WTC11 (cell line): ENCODE measurements around the gene ZNF607.

Source experiments
- CREB1 ChIP-seq: sonication (generic); formaldehyde crosslinking; IDR thresholded peaks from 2 replicates; pipeline ENCODE4 v1.8.0; 2023; ENCODE audit warnings: mild to moderate bottlenecking, missing genetic modification reagents
- ZNF138 ChIP-seq: sonication (generic); formaldehyde crosslinking; conservative IDR thresholded peaks from 2 replicates; pipeline ENCODE4 v1.8.1; 2022; ENCODE audit warnings: mild to moderate bottlenecking, moderate library complexity, missing genetic modification reagents
- TF ChIP-seq, protein P1 (sequence below): fragments of 200-600 bp; IDR thresholded peaks from 2 replicates; pipeline ENCODE4 v1.8.0; 2022; ENCODE audit warnings: antibody characterized with exemption

DNA sequence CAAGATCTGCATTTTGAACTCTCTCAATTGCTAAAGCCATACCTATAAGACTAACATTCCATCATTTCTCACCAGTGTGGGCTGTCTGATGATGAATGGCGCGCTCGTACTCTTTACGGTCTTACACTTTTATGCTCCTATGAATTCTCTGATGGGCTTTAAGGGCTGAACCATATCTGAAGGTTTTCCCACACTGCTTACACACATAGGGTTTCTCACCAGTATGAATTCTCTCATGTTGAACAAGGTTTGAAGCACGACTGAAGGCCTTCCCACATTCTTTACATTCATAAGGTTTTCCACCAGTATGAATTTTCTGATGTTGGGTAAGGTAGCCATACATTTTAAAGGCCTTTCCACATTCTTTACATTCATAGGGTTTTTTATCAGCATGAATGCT lies 18.8 kb upstream of the ZNF607 start:
- TF ChIP-seq ZNF138: no peak
- TF ChIP-seq, protein P1, sequence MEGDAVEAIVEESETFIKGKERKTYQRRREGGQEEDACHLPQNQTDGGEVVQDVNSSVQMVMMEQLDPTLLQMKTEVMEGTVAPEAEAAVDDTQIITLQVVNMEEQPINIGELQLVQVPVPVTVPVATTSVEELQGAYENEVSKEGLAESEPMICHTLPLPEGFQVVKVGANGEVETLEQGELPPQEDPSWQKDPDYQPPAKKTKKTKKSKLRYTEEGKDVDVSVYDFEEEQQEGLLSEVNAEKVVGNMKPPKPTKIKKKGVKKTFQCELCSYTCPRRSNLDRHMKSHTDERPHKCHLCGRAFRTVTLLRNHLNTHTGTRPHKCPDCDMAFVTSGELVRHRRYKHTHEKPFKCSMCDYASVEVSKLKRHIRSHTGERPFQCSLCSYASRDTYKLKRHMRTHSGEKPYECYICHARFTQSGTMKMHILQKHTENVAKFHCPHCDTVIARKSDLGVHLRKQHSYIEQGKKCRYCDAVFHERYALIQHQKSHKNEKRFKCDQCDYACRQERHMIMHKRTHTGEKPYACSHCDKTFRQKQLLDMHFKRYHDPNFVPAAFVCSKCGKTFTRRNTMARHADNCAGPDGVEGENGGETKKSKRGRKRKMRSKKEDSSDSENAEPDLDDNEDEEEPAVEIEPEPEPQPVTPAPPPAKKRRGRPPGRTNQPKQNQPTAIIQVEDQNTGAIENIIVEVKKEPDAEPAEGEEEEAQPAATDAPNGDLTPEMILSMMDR: no peak
- no peak for TF ChIP-seq CREB1 (CRISPR knock-in tag)
